Glutamatergic neuron (in vitro differentiated cells): ENCODE data around the gene GMCL1. TPM values are rescaled to one million over a fixed set of nuclear protein-coding genes. Genes with fewer than 3 reads are reported as not detected.

ENCODE experiments used
- DNase-seq: peaks from one replicate; pipeline ENCODE4 v3.0.0; 2022
- H3K27ac Mint-ChIP-seq: one replicate; pipeline ENCODE4 v1.8.0; 2020; ENCODE audit warnings: mild to moderate bottlenecking, mixed read lengths, inconsistent platforms; ENCODE audit not compliant: unreplicated experiment
- H3K27me3 Mint-ChIP-seq: one replicate; pipeline ENCODE4 v1.8.0; 2020; ENCODE audit warnings: mild to moderate bottlenecking, moderate library complexity, mixed read lengths, inconsistent platforms; ENCODE audit not compliant: unreplicated experiment
- H3K36me3 Mint-ChIP-seq: one replicate; pipeline ENCODE4 v1.8.0; 2020; ENCODE audit warnings: mild to moderate bottlenecking, mixed read lengths, inconsistent platforms; ENCODE audit not compliant: unreplicated experiment
- H3K4me1 Mint-ChIP-seq: one replicate; pipeline ENCODE4 v1.8.0; 2020; ENCODE audit warnings: mild to moderate bottlenecking, low read depth, mixed read lengths, inconsistent platforms; ENCODE audit not compliant: unreplicated experiment
- H3K4me3 Mint-ChIP-seq: one replicate; pipeline ENCODE4 v1.8.0; 2020; ENCODE audit warnings: mild to moderate bottlenecking, mixed read lengths, inconsistent platforms; ENCODE audit not compliant: unreplicated experiment
- H3K9me3 Mint-ChIP-seq: one replicate; pipeline ENCODE4 v1.8.0; 2020; ENCODE audit warnings: mild to moderate bottlenecking, moderate library complexity, mixed read lengths, inconsistent platforms; ENCODE audit not compliant: unreplicated experiment
- CTCF ChIP-seq: fragments of 200-600 bp; sonication (generic); IDR thresholded peaks from one replicate; pipeline ENCODE4 v1.5.0; 2021; ENCODE audit not compliant: partially characterized antibody, unreplicated experiment
- total RNA-seq: library from RNA; stranded (reverse); fragmentation: NEBNext Ultra II Directional; extraction: Animal tissue kit (Norgen Biotek cat#: 25700); gene quantifications from one replicate; pipeline ENCODE4 v1.2.1, GENCODE V29; 2021; ENCODE audit not compliant: unreplicated experiment

Gene GMCL1
- total RNA-seq, 1 donor from 2014 or later = 11.6 TPM

- no peak for DNase-seq
- H3K36me3 Mint-ChIP-seq = no peaks in the 10 kb centered on the region
- H3K4me1 Mint-ChIP-seq = peaks cover 27% of the 10 kb centered on the region
- no peaks in the 10 kb centered on the region for H3K9me3 Mint-ChIP-seq
- TF ChIP-seq CTCF = no peak
- H3K4me3 Mint-ChIP-seq = no peak overlapping the region
- no peak overlapping the region for H3K27ac Mint-ChIP-seq
- H3K27me3 Mint-ChIP-seq = no peaks in the 10 kb centered on the region
Observed at GRCh38 chr2:69785358-69785757, 44.1 kb upstream of the GMCL1 start.

- no peak for DNase-seq
- Mint-ChIP-seq H3K36me3 (no peaks in the 10 kb centered on the region), H3K27ac (no peak overlapping the region), H3K9me3 (no peaks in the 10 kb centered on the region), H3K4me1 (peaks cover 30% of the 10 kb centered on the region), H3K4me3 (no peak overlapping the region), H3K27me3 (no peaks in the 10 kb centered on the region)
- TF ChIP-seq CTCF = no peak
Observed at GRCh38 chr2:69786052-69786560, 43.4 kb upstream of the GMCL1 start.

GRCh38 chr2:69789175-69789721, 40.2 kb upstream of the GMCL1 start:
- no peak for DNase-seq
- Mint-ChIP-seq H3K36me3 (no peaks in the 10 kb centered on the region), H3K4me1 (peaks cover 16% of the 10 kb centered on the region), H3K9me3 (no peaks in the 10 kb centered on the region), H3K27ac (no peak overlapping the region), H3K27me3 (no peaks in the 10 kb centered on the region), H3K4me3 (peak overlapping the region; percentile 47)
- no peak for TF ChIP-seq CTCF

GRCh38 chr2:69789772-69790600, 39.5 kb upstream of the GMCL1 start:
- H3K9me3 Mint-ChIP-seq = no peaks in the 10 kb centered on the region
- no peak for TF ChIP-seq CTCF
- H3K36me3 Mint-ChIP-seq = no peaks in the 10 kb centered on the region
- H3K4me3 Mint-ChIP-seq = peak overlapping the region; percentile 3
- DNase-seq = no peak
- peak overlapping the region; percentile 40 for H3K27ac Mint-ChIP-seq
- H3K4me1 Mint-ChIP-seq = peaks cover 16% of the 10 kb centered on the region
- H3K27me3 Mint-ChIP-seq = no peaks in the 10 kb centered on the region

GRCh38 chr2:69790601-69790959, 38.9 kb upstream of the GMCL1 start:
- no peaks in the 10 kb centered on the region for H3K36me3 Mint-ChIP-seq
- no peak overlapping the region for H3K27ac Mint-ChIP-seq
- no peak for DNase-seq
- no peak for TF ChIP-seq CTCF
- no peaks in the 10 kb centered on the region for H3K27me3 Mint-ChIP-seq
- no peaks in the 10 kb centered on the region for H3K9me3 Mint-ChIP-seq
- H3K4me1 Mint-ChIP-seq = peaks cover 16% of the 10 kb centered on the region
- no peak overlapping the region for H3K4me3 Mint-ChIP-seq
